GM21717 (cell line): Measurements from ENCODE around the gene KMT2B.

Experiments used
- ATAC-seq: cut with Tn5 transposase; IDR thresholded peaks from one replicate; pipeline ENCODE4 v1.9.1; 2021; ENCODE audit warnings: mild to moderate bottlenecking, moderate library complexity; ENCODE audit not compliant: unreplicated experiment

KMT2B gene

GRCh38 chr19:35725216-35725861 lies 7.5 kb downstream of the KMT2B start:
- no peak for ATAC-seq

GRCh38 chr19:35727053-35727955 lies 9.5 kb downstream of the KMT2B start:
- ATAC-seq: no peak

- ATAC-seq: no peak
These were observed 10.3 kb downstream of the KMT2B start for GRCh38 chr19:35727956-35728706.

GRCh38 chr19:35729021-35729420 lies 11.2 kb downstream of the KMT2B start:
- ATAC-seq: no peak

GRCh38 chr19:35729763-35730162 lies 12.0 kb downstream of the KMT2B start:
- no peak for ATAC-seq

- no peak for ATAC-seq
These were observed 12.5 kb downstream of the KMT2B start for GRCh38 chr19:35730326-35730725.

- no peak for ATAC-seq
These were observed 13.6 kb downstream of the KMT2B start for GRCh38 chr19:35731353-35731752.

- no peak for ATAC-seq
These were observed 14.1 kb downstream of the KMT2B start for GRCh38 chr19:35731779-35732405.

GRCh38 chr19:35732540-35733179 lies 14.9 kb downstream of the KMT2B start:
- ATAC-seq: no peak

- no peak for ATAC-seq
These were observed 15.7 kb downstream of the KMT2B start for GRCh38 chr19:35733180-35734125.

GRCh38 chr19:35734273-35734672 lies 16.5 kb downstream of the KMT2B start:
- no peak for ATAC-seq

- no peak for ATAC-seq
These were observed 17.1 kb downstream of the KMT2B start for GRCh38 chr19:35734889-35735288.

GRCh38 chr19:35736913-35737886 lies 19.4 kb downstream of the KMT2B start:
- ATAC-seq: no peak

GRCh38 chr19:35738021-35738886 lies 20.5 kb downstream of the KMT2B start:
- no peak for ATAC-seq

GRCh38 chr19:35738887-35739229 lies 21.1 kb downstream of the KMT2B start:
- no peak for ATAC-seq

- ATAC-seq: no peak
These were observed 21.7 kb downstream of the KMT2B start for GRCh38 chr19:35739275-35740107.

- peak; percentile 17 for ATAC-seq
These were observed 22.3 kb downstream of the KMT2B start for GRCh38 chr19:35740108-35740422.
